Activated CD4-positive, CD25-positive, alpha-beta regulatory T cell treated with anti-CD3 and anti-CD28 coated beads, Interleukin-2, amount 50 U/mL, for 16 hours (primary cell): ENCODE data around the gene NTN5.
"Not testable (repeated sequence)": the region's sequence is repeated elsewhere in the genome, so short reads cannot be mapped to it uniquely, and the experiment has no call there.

Source experiments
- DNase-seq: peaks from one replicate; pipeline ENCODE4 v3.0.0-alpha.2; 2020; ENCODE audit warnings: low read depth, low spot score

Gene NTN5

GRCh38 chr19:48669903-48670668 lies 2.7 kb downstream of the NTN5 start:
- no peak for DNase-seq

- no peak for DNase-seq
Observed at GRCh38 chr19:48668761-48669160, 4.1 kb downstream of the NTN5 start.

GRCh38 chr19:48668332-48668731 lies 4.5 kb downstream of the NTN5 start:
- no peak for DNase-seq

- DNase-seq = no peak
Observed at GRCh38 chr19:48665786-48666185, 7.0 kb downstream of the NTN5 start.

GRCh38 chr19:48664476-48664875 lies 8.3 kb downstream of the NTN5 start:
- no peak for DNase-seq

- DNase-seq = no peak
Observed at GRCh38 chr19:48663667-48664066, 9.2 kb downstream of the NTN5 start.

GRCh38 chr19:48661711-48662090 lies 11.1 kb downstream of the NTN5 start:
- no peak for DNase-seq

- DNase-seq = peak; percentile 62
Observed at GRCh38 chr19:48660852-48661710, 11.7 kb downstream of the NTN5 start.

GRCh38 chr19:48659768-48660167 lies 13.0 kb downstream of the NTN5 start:
- DNase-seq = no peak

GRCh38 chr19:48658483-48658882 lies 14.3 kb downstream of the NTN5 start:
- no peak for DNase-seq

GRCh38 chr19:48657828-48658227 lies 15.0 kb downstream of the NTN5 start:
- DNase-seq = not testable (repeated sequence)

- no peak for DNase-seq
Observed at GRCh38 chr19:48656840-48657474, 15.9 kb downstream of the NTN5 start.

GRCh38 chr19:48654299-48655059 lies 18.3 kb downstream of the NTN5 start:
- no peak for DNase-seq

- DNase-seq = no peak
Observed at GRCh38 chr19:48651683-48652048, 21.2 kb downstream of the NTN5 start.

- no peak for DNase-seq
Observed at GRCh38 chr19:48650974-48651682, 21.7 kb downstream of the NTN5 start.

- no peak for DNase-seq
Observed at GRCh38 chr19:48648134-48648533, 24.7 kb downstream of the NTN5 start.

GRCh38 chr19:48646722-48647216 lies 26.0 kb downstream of the NTN5 start:
- DNase-seq = no peak

GRCh38 chr19:48646001-48646721 lies 26.7 kb downstream of the NTN5 start, which contains the start of gene CA11:
CA11 (minus strand) TSS chr19:48646187; CDS start chr19:48645632, 555 bp downstream.
- peak; percentile 83 for DNase-seq

- DNase-seq = no peak
Observed at GRCh38 chr19:48645620-48646000, 27.2 kb downstream of the NTN5 start.
